ENCODE measurements around the gene PLEKHM3. TPM values are rescaled to one million over a fixed set of nuclear protein-coding genes. Genes with fewer than 3 reads are reported as not detected.
"Not testable (repeated sequence)": the region's sequence is repeated elsewhere in the genome, so short reads cannot be mapped to it uniquely, and the experiment has no call there.

The PLEKHM3 gene
- polyA plus RNA-seq, 1 experiment, result 7.0 TPM

- DNase-seq (ENCODE audit: low read depth, low spot score), result no peak
- no peak overlapping the region for H3K4me3 ChIP-seq (ENCODE audit: low read depth, low read length)
- no peak overlapping the region for H3K27ac ChIP-seq (ENCODE audit: low read depth, low read length)
- TF ChIP-seq CTCF (IDR thresholded peaks at IDR 0.05; ENCODE audit: low read depth, low read length), result no peak
- no peaks in the 10 kb centered on the region for H3K9me3 ChIP-seq (ENCODE audit: control insufficient read depth, insufficient read depth, low read length)
- POLR2A ChIA-PET, result no interaction called here
- CTCF ChIA-PET, result interaction anchor here (0.9 kb wide), 1 partner anchor 225 kb away, joined by 3 read pairs; no protein-coding TSS in a partner anchor
- H3K27me3 ChIP-seq (ENCODE audit: control insufficient read depth, insufficient read depth, low read length), result no peaks in the 10 kb centered on the region
Observed at GRCh38 chr2:207950063-207950760, 75.1 kb downstream of the PLEKHM3 start.

GRCh38 chr2:207949245-207949644 lies 76.1 kb downstream of the PLEKHM3 start:
- H3K27ac ChIP-seq (ENCODE audit: low read depth, low read length); DNase-seq (ENCODE audit: low read depth, low spot score); H3K27me3 ChIP-seq (ENCODE audit: control insufficient read depth, insufficient read depth, low read length); H3K9me3 ChIP-seq (ENCODE audit: control insufficient read depth, insufficient read depth, low read length); H3K4me3 ChIP-seq (ENCODE audit: low read depth, low read length); POLR2A ChIA-PET: not testable (repeated sequence)
- CTCF ChIA-PET, result interaction anchor here (0.8 kb wide), 1 partner anchor 215 kb away, joined by 8 read pairs; no protein-coding TSS in a partner anchor

GRCh38 chr2:207944979-207945600 lies 80.2 kb downstream of the PLEKHM3 start:
- ChIA-PET POLR2A (no interaction called here), CTCF (interaction anchor here (0.6 to 1.3 kb wide), 3 partner anchors 28 to 240 kb away, joined by 3 to 4 read pairs (median 4); no protein-coding TSS in a partner anchor)
- no peak for TF ChIP-seq CTCF (IDR thresholded peaks at IDR 0.05; ENCODE audit: low read depth, low read length)

GRCh38 chr2:207944334-207944733 lies 81.0 kb downstream of the PLEKHM3 start:
- Histone ChIP-seq H3K27me3 (ENCODE audit: control insufficient read depth, insufficient read depth, low read length) (no peaks in the 10 kb centered on the region), H3K9me3 (ENCODE audit: control insufficient read depth, insufficient read depth, low read length) (no peaks in the 10 kb centered on the region), H3K4me3 (ENCODE audit: low read depth, low read length) (no peak overlapping the region), H3K27ac (ENCODE audit: low read depth, low read length) (no peak overlapping the region)
- ChIA-PET POLR2A (no interaction called here), CTCF (interaction anchor here (0.7 to 1.3 kb wide), 2 partner anchors 28 to 96 kb away, joined by 3 to 4 read pairs; no protein-coding TSS in a partner anchor)
- TF ChIP-seq CTCF (IDR thresholded peaks at IDR 0.05; ENCODE audit: low read depth, low read length), result no peak
- no peak for DNase-seq (ENCODE audit: low read depth, low spot score)

More at GRCh38 chr2:207944979-207945600, 80.2 kb downstream of the PLEKHM3 start:
- no peak for DNase-seq (ENCODE audit: low read depth, low spot score)
- Histone ChIP-seq H3K9me3 (ENCODE audit: control insufficient read depth, insufficient read depth, low read length) (no peaks in the 10 kb centered on the region), H3K27ac (ENCODE audit: low read depth, low read length) (no peak overlapping the region), H3K4me3 (ENCODE audit: low read depth, low read length) (no peak overlapping the region), H3K27me3 (ENCODE audit: control insufficient read depth, insufficient read depth, low read length) (no peaks in the 10 kb centered on the region)

GRCh38 chr2:207939342-207940108 lies 85.8 kb downstream of the PLEKHM3 start:
- TF ChIP-seq CTCF (IDR thresholded peaks at IDR 0.05; ENCODE audit: low read depth, low read length), result no peak
- no peaks in the 10 kb centered on the region for H3K9me3 ChIP-seq (ENCODE audit: control insufficient read depth, insufficient read depth, low read length)
- H3K27me3 ChIP-seq (ENCODE audit: control insufficient read depth, insufficient read depth, low read length), result no peaks in the 10 kb centered on the region
- H3K27ac ChIP-seq (ENCODE audit: low read depth, low read length), result no peak overlapping the region
- no peak overlapping the region for H3K4me3 ChIP-seq (ENCODE audit: low read depth, low read length)
- no peak for DNase-seq (ENCODE audit: low read depth, low spot score)
- POLR2A ChIA-PET, result interaction anchor here (0.7 kb wide), 1 partner anchor 70 kb away, joined by 3 read pairs; no protein-coding TSS in a partner anchor
- CTCF ChIA-PET, result interaction anchor here (0.6 to 1.5 kb wide), 2 partner anchors 133 to 225 kb away, joined by 3 read pairs; no protein-coding TSS in a partner anchor

Measured in AG04450 (cell line).